GM13976 (cell line): ENCODE data around the gene SATB1.

Experiments
- DNase-seq: peaks from one replicate; pipeline ENCODE4 v3.0.0; 2012; ENCODE audit warnings: low spot score
- CTCF ChIP-seq: IDR thresholded peaks from 2 replicates; pipeline ENCODE4 v1.5.1; 2012; ENCODE audit warnings: borderline replicate concordance, mild to moderate bottlenecking; ENCODE audit not compliant: insufficient read depth; ENCODE audit errors: extremely low read depth, missing control alignments, control extremely low read depth
- in situ Hi-C: fragments of 300-500 bp; cut with MboI; formaldehyde crosslinking; loops from one replicate; pipeline ENCODE4 v1.12.0; 2022; ENCODE audit warnings: low sequenced_read_pairs, mixed read lengths, inconsistent platforms; ENCODE audit not compliant: unreplicated experiment

Gene SATB1

GRCh38 chr3:18441551-18441950, 16.4 kb upstream of the SATB1 start:
- no peak for TF ChIP-seq CTCF
- no peak for DNase-seq
- in situ Hi-C loops: no loop called here

DNA sequence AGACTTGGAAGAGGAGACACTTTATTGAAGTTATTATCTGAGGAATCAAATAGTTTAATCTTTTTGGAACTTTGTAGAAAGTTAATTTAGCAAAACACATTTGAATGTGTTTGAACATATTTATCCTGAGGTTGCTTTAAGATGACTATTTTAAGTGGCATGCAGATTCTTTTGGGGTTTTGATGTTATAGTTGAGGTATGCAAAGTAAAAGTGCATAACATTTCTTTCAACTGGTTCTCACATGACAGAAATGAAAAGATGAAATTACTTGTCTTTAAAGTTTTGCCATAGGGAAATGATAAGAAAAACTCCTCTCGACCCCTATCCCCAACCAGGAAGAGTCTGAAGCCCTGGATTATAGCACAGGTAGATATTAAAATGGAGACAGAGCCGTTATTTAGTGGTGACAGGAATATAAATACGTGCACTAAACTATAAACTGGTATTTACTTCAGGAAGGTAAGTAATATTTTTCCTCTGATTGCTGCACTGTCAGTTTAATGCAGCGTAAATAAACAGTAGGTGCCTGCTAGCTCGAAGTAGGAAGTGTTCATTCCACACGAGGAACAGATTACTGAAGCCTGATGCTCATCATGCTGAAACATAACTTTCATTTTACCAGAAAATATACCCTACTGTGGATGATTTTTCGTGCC, 15.1 kb upstream of the SATB1 start:
- in situ Hi-C loops: no loop called here
- DNase-seq: no peak
- no peak for TF ChIP-seq CTCF

GRCh38 chr3:18439281-18439680, 14.1 kb upstream of the SATB1 start:
- no peak for TF ChIP-seq CTCF
- DNase-seq: no peak
- in situ Hi-C loops: no loop called here

DNA sequence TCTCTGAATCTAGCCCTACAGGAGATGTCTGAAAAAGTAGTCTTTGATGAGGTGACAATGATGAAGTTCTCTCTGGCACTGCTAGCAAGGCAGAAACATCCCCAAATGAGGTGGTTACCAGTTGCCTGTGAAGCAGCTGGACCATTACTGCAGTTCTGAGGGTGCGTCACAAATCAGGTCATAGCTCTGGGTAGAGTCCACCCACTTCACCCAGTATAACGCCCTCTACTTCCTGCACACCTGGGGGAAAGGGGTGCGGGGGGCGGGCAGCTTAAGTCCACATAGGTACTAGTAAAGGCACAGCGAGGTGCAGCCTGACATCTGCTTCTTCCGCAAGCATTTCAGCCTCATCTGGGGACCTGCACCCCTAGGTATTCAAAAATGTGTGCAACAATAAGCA, 13.4 kb upstream of the SATB1 start:
- no peak for DNase-seq
- in situ Hi-C loops: no loop called here
- TF ChIP-seq CTCF: no peak

DNA sequence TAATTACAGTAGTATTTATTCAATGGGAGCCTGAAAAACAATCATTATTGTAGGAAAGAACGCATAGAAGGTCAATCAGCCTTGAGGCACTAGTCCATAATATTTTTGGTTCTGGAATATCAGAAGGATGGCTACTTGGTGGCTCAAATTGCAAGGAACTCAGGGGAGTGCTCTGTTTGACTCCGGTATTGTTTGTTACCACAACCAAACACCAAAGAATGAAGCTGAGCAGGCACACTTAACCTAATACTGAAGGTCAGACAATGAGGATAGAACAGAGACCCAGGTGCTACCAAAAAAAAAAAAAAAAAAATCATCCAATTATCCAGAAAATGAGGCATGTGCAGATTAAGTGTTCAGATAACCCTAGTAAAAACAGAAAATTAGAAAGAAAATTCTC, 11.1 kb upstream of the SATB1 start:
- no peak for DNase-seq
- in situ Hi-C loops: no loop called here
- TF ChIP-seq CTCF: no peak

DNA sequence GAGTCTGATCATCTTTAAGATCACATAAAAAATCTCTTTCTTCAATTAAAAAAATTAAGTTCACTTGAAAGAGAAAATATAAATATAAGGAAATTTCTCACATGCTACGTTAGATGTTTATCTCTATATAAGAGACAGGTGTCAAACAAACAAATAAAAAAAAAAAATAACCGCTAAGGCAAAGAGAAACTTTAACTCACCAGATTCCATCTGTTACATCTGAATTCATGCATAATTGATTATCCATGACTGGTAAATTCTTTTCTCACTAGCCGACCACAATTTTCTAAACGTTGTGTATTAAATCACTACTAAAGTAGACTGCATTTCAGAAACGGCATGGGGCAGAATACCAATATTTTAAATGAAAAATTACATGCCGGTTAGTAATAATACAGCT, 9.6 kb upstream of the SATB1 start:
- in situ Hi-C loops: no loop called here
- DNase-seq: no peak
- no peak for TF ChIP-seq CTCF

DNA sequence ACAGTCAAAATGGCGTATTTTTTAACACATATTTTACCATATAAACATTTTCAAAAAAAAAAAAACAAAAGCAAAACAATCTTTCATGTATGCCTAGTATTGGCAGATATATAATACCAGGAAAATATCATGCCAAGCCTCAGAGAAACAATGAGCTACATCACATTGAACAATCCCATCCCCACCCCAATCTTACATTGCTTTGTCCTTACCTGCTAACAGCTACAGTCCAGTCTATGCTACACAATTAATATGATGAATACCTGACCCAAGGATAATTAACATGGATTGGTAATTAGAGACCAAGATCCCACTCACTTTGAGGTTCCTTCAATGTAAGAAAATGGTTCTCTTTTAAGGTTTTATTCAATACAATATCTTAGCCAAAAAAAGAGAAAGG, 7.6 kb upstream of the SATB1 start:
- DNase-seq: no peak
- TF ChIP-seq CTCF: no peak
- in situ Hi-C loops: no loop called here
